Stimulated activated CD4-positive, alpha-beta T cell treated with anti-CD3 and anti-CD28 coated beads, Interleukin-4, amount 100 ng/mL, for 4 hours (primary cell): ENCODE data around the gene GLYR1.

Experiments used
- DNase-seq, 2 experiments: peaks; one replicate each; pipeline ENCODE4 v3.0.0-alpha.2; 2020

Gene GLYR1

DNA sequence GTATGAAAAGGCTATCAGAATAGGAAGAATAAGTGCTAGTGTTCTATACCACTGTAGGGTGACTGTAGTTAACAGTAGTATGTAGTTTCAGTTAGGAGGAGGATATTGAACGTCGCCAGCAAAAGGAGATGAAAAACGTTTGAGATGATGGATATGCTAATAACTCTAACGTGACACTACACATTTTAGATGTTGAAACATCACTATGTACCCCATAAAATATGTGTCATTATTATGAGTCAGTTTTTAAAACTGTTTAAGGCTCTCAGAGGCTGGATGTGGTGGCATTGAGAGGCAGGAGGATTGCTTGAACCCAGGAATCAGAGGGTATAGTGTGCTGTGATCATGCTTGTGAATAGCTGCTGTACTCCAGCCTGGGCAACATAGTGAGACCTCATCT lies 32.0 kb upstream of the GLYR1 start:
- DNase-seq = no peak

GRCh38 chr16:4877380-4877685 lies 30.2 kb upstream of the GLYR1 start:
- DNase-seq = no peak

DNA sequence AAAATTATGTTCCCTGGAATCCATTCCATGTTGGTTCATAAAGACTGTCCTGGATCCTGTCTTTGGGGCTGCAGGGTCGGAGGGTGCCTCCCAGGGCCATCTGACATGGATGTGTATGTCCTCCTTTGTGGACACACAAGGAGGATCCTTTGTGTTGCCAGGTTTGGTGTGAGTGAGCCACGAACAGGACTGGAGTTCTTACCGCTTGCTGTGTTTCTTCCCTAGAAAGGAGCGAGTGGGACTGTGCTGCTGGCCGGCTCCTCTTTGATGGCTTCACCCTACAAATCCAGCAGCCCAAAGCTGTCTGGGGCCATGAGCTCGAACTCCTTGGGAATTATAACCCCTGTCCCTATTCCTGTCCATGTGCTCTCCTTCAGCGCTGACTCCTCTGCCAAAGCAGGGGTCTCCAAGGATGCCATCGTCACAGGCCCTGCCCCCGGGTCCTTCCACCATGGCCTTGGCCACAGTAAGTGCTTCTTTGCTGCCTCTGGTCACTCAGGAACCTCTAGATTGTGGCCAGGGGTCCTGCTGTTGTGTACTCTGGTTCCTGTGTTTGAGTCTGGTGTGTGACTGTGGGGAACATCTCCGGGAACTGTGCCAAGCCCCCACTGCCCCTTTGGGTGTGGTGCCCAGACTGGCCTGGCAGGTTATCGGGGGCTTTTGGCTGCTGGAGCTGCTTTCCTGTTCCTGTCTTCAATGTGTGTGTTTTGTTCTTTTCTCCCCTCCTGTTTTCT lies 29.7 kb upstream of the GLYR1 start:
- DNase-seq = no peak

DNA sequence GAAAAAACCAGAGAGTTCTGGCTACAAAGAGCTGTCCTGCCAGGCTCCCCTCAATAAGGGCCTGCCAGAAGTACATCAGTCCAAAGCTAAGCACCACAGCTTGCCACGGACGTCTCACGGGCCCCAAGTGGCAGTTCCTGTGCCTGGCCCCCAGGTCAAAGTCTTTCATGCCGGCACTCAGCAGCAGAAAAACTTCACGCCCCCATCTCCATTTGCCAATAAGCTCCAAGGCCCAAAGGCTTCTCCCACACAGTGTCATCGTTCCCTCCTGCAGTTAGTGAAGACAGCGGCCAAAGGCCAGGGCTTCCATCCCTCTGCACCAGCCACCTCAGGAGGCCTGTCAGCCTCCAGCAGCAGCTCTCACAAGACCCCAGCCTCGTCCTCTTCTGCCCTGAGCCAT lies 27.6 kb upstream of the GLYR1 start:
- no peak for DNase-seq

GRCh38 chr16:4873091-4873490 lies 26.0 kb upstream of the GLYR1 start:
- DNase-seq = no peak

GRCh38 chr16:4871071-4871470 lies 24.0 kb upstream of the GLYR1 start:
- no peak for DNase-seq

DNA sequence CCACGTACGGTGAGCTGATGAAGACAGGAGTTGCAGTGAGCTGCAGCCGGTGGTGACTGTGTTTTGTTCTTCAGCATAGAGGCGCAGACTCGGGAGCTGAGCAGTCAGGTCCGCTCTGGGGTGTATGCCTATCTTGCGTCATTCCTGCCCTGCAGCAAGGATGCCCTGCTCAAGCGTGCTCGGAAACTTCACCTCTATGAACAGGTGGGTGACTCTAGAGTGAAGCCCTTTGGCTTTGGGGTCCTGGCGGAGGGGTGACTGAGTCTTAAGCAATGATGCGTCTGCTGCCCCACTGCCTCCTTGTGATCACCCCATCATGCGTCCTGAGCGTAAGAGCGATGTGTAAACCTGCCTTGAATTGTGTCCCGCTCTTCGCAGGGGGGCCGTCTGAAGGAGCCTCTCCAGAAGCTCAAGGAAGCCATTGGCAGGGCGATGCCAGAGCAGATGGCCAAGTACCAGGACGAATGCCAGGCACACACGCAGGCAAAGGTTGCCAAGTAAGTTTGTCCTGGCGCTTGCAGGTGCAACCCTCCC lies 23.1 kb upstream of the GLYR1 start:
- no peak for DNase-seq

- no peak for DNase-seq
These were observed 22.2 kb upstream of the GLYR1 start for GRCh38 chr16:4869147-4869805.

- no peak for DNase-seq
These were observed 21.4 kb upstream of the GLYR1 start for GRCh38 chr16:4868535-4868934.

GRCh38 chr16:4868026-4868425 lies 20.9 kb upstream of the GLYR1 start:
- no peak for DNase-seq

GRCh38 chr16:4866586-4866985 lies 19.5 kb upstream of the GLYR1 start:
- DNase-seq = no peak

DNA sequence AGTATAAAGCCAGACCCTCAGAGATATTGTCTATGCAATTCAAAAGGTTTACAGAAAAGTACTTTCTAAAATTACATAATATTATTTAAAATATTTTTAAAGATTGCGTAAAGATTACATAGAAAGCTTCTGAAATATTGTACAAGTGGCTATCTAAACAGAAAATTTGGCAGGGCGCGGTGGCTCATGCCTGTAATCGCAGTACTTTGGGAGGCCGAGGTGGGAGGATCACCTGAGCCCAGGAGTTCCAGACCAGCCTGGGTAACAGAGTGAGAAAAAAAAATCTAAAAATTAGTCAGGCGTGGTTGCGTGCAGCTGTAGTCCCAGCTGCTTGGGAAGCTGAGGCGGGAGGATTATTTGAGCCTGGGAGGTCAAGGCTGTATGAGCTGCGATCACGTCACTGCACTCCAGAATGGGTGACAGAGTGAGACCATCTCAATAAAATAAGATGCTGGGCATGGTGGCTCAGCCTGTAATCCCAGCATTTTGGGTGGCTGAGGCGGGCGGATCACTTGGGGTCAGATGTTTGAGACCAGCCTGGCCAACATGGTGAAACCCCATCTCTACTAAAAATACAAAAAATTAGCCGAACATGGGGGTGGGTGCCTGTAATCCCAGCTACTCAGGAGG lies 18.3 kb upstream of the GLYR1 start:
- no peak for DNase-seq

DNA sequence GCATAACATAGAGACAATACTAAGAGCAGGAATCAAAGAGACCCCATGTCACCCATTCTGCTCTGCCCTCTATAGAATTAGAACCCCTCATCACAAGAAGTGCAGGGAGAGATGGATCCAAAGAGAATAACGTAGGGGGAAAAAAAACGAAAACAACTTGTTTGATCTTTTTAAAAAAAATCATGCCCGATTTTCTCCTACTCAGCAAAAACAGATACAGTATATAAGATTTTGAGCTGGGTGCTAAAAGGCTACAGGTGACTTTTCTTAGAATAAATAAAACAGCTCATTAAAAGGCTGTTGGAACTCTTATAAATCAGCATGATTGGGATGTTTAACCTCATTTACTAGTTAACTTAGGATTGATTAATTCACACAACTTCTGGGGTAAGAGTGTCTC lies 17.6 kb upstream of the GLYR1 start:
- DNase-seq = no peak

GRCh38 chr16:4862639-4863038 lies 15.6 kb upstream of the GLYR1 start:
- DNase-seq = no peak

DNA sequence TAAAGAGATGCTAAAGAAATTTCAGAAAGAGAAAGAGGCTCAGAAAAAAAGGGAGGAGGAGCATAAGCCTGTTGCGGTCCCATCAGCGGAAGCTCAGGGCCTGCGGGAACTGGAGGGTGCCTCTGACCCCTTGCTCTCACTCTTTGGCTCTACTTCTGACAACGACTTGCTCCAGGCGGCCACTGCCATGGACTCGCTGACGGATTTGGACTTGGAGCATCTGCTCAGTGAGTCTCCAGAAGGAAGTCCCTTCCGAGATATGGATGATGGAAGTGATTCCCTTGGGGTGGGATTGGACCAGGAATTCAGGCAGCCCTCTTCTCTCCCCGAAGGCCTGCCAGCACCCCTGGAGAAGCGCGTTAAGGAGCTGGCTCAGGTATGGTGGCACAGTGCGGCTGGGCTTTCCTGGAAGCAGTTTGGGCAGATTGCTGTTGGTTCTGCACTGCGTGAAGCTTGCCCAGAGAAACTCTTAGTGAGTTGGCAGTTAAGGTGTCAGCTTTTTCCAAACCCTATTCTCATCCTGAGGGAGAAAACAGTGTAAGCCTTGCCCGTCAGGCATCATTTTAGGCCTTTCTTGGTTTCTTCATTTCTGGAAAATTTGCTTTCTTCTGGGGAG lies 13.7 kb upstream of the GLYR1 start:
- no peak for DNase-seq

GRCh38 chr16:4859900-4860255 lies 12.8 kb upstream of the GLYR1 start:
- DNase-seq = no peak

- DNase-seq = no peak
These were observed 12.3 kb upstream of the GLYR1 start for GRCh38 chr16:4859190-4859899.

GRCh38 chr16:4855804-4856203 lies 8.7 kb upstream of the GLYR1 start:
- no peak for DNase-seq

DNA sequence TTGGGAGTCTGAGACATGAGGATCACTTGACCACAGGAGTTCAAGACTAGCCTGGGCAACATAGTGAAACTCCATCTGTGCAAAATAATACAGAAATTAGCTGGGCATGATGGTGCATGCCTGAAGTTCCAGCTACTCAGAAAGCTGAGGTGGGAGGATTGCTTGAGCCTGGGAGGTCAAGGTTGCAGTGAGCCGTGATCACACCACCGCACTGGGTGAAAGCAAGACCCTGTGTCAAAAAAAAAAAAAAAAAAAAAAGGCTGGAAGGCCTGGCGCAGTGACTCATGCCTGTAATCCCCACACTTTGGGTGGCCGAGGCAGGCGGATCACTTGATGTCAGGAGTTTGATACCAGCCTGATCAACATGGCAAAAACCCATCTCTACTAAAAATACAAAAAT lies 8.3 kb upstream of the GLYR1 start:
- DNase-seq = no peak

DNA sequence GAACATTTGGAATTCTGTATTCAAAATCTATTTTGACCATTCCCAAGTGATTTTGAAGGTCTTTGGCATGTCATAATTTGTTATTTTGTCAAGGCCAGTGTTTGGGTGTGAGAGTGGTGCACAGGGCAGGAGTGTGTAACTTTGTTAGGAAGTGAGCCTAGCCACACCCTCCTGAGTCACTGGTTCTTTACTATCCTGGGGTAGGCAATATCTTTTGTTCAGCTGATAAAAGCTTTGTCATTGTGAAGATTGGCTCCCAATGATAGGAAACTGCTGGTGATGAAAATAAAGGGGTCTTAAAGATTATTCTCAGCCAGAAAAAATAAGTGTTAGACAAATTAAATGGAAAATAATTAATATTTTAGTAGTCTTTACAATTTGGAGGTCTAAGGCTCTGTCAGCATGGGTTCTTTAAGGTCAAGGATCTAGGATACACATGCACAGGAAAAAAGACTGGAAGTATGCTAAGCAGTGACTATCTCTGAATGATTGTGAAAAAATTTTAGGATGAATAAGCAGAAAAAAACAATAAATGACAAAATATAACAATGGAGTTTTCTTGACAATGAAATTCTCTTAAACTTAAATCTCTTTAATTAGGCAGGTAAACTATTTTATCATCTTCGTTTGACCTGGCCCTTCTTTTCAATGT lies 5.3 kb upstream of the GLYR1 start:
- DNase-seq = no peak

GRCh38 chr16:4850211-4850610 lies 3.1 kb upstream of the GLYR1 start:
- no peak for DNase-seq

DNA sequence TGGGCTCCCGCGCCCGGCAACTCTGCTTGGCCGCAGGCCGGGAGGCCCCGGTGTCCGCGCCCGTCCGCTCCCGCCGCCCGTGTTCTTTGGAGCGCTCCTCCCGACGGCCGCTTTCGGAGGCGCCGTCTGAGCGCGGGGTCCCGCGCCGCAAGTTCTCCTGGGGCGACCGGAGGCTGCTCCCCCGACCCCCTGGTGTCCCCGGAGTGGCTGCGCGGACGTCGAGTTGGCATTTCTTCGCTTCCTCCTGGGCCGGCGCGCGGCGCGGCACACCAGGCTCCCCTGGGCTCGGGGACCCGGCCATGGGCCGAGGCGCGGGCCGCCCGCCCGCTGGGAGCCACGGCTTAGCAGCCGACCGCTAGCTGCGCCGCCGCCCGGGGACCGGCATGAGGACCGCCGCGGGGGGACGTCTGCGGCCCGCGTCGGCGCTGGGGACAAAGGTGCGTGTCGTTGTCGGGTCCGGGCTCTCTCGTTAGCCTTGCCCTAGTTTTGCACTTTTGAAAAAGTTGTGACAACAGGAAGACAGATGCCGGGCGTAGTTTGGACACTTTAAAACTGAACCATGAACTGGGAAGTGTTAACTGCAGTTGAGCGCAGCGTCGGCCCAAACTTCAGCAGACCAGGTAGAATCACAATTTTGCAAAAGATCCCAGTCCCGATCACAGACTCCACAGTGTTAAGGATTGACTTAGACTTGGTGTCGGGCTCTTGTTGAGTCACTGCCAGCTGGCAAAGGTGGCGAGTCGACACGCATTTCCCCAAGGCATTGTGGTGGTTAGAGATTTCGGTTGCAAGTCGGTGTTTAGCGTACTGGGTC lies 893 bp upstream of the GLYR1 start:
- peak; percentile 20 to 31 for DNase-seq
